ENCODE results near the gene GRK2. TPM values are rescaled to one million over a fixed set of nuclear protein-coding genes. Genes with fewer than 3 reads are reported as not detected.

The GRK2 gene
- total RNA-seq (ENCODE audit: low replicate concordance) = 30.0 and 54.4 TPM in 2 replicates

- no peak within 1 kb of the TSS for H3K27ac ChIP-seq
Measured at GRCh38 chr11:67266449-67267187, at the start of gene GRK2. Gene GRK2 (plus strand): TSS chr11:67266473. CDS start chr11:67266700, 227 bp downstream.

GRCh38 chr11:67227726-67228125 lies 38.5 kb upstream of the GRK2 start:
- Histone ChIP-seq H3K79me2 (ENCODE audit: low read depth) (no peaks in the 10 kb centered on the region), H3K4me1 (no peaks in the 10 kb centered on the region), H3K36me3 (peaks cover 26% of the 10 kb centered on the region), H3K27ac (no peak overlapping the region), H3F3A (ENCODE audit: low read depth) (no peaks in the 10 kb centered on the region), H4K20me1 (ENCODE audit: low read depth) (no peaks in the 10 kb centered on the region), H3K4me2 (no peak overlapping the region), H3K9me3 (ENCODE audit: low read depth) (no peaks in the 10 kb centered on the region), H3K27me3 (no peaks in the 10 kb centered on the region), H3K9ac (no peak overlapping the region), H2AFZ (replicated peaks) (no peak overlapping the region), H3K4me3 (no peak overlapping the region)
- H3K27me3 Mint-ChIP-seq (ENCODE audit: insufficient read depth, low read depth) = peaks cover 4% of the 10 kb centered on the region
- H3K4me3 Mint-ChIP-seq = no peak overlapping the region
- TF ChIP-seq EZH2phosphoT487 (IDR thresholded peaks at IDR 0.05) (no peak), CTCF (IDR thresholded peaks at IDR 0.05) (no peak), EZH2 (IDR thresholded peaks at IDR 0.05) (no peak)
- H3K27ac Mint-ChIP-seq = no peak overlapping the region
- H3K4me1 Mint-ChIP-seq = no peaks in the 10 kb centered on the region
- H3K9me3 Mint-ChIP-seq = no peaks in the 10 kb centered on the region
- H3K36me3 Mint-ChIP-seq = peaks cover 37% of the 10 kb centered on the region
- no peak for DNase-seq (ENCODE audit: low spot score)

More at GRCh38 chr11:67266449-67267187, at the start of gene GRK2:
- Histone ChIP-seq H2AFZ (replicated peaks) (peak within 1 kb of the TSS; percentile 61), H3K9ac (peak within 1 kb of the TSS; percentile 39), H3K36me3 (no peaks in the 10 kb centered on the region), H3F3A (ENCODE audit: low read depth) (peaks cover 42% of the 10 kb centered on the region), H3K4me1 (peaks cover 32% of the 10 kb centered on the region), H3K4me3 (peak within 1 kb of the TSS; percentile 99), H4K20me1 (ENCODE audit: low read depth) (peaks cover 52% of the 10 kb centered on the region), H3K79me2 (ENCODE audit: low read depth) (peaks cover 46% of the 10 kb centered on the region), H3K27me3 (peaks cover 27% of the 10 kb centered on the region), H3K4me2 (peak within 1 kb of the TSS; percentile 88), H3K9me3 (ENCODE audit: low read depth) (no peaks in the 10 kb centered on the region)
- peak; percentile 37 for DNase-seq (ENCODE audit: low spot score)
- peak within 1 kb of the TSS; percentile 96 for H3K4me3 Mint-ChIP-seq
- peaks cover 12% of the 10 kb centered on the region for H3K27me3 Mint-ChIP-seq (ENCODE audit: insufficient read depth, low read depth)
- H3K36me3 Mint-ChIP-seq = peaks cover 2% of the 10 kb centered on the region
- no peaks in the 10 kb centered on the region for H3K9me3 Mint-ChIP-seq
- peak within 1 kb of the TSS; percentile 87 for H3K27ac Mint-ChIP-seq
- H3K4me1 Mint-ChIP-seq = peaks cover 60% of the 10 kb centered on the region
- no peak for TF ChIP-seq EZH2 (IDR thresholded peaks at IDR 0.05)
- no peak for TF ChIP-seq EZH2phosphoT487 (IDR thresholded peaks at IDR 0.05)
- TF ChIP-seq CTCF (IDR thresholded peaks at IDR 0.05) = no peak

GRCh38 chr11:67230406-67230805 lies 35.9 kb upstream of the GRK2 start:
- Histone ChIP-seq H3K79me2 (ENCODE audit: low read depth) (no peaks in the 10 kb centered on the region), H3K4me1 (no peaks in the 10 kb centered on the region), H3F3A (ENCODE audit: low read depth) (no peaks in the 10 kb centered on the region), H2AFZ (replicated peaks) (no peak overlapping the region), H3K9me3 (ENCODE audit: low read depth) (no peaks in the 10 kb centered on the region), H3K27me3 (no peaks in the 10 kb centered on the region), H3K4me2 (no peak overlapping the region), H3K4me3 (no peak overlapping the region), H3K36me3 (peaks cover 16% of the 10 kb centered on the region), H3K9ac (no peak overlapping the region), H4K20me1 (ENCODE audit: low read depth) (peaks cover under 1% of the 10 kb centered on the region), H3K27ac (no peak overlapping the region)
- peaks cover 26% of the 10 kb centered on the region for H3K36me3 Mint-ChIP-seq
- H3K27ac Mint-ChIP-seq = no peak overlapping the region
- peaks cover 2% of the 10 kb centered on the region for H3K27me3 Mint-ChIP-seq (ENCODE audit: insufficient read depth, low read depth)
- H3K4me1 Mint-ChIP-seq = no peaks in the 10 kb centered on the region
- H3K4me3 Mint-ChIP-seq = no peak overlapping the region
- DNase-seq (ENCODE audit: low spot score) = no peak
- TF ChIP-seq EZH2 (IDR thresholded peaks at IDR 0.05) = no peak
- TF ChIP-seq EZH2phosphoT487 (IDR thresholded peaks at IDR 0.05) = no peak
- no peak for TF ChIP-seq CTCF (IDR thresholded peaks at IDR 0.05)
- no peaks in the 10 kb centered on the region for H3K9me3 Mint-ChIP-seq

All from neural progenitor cell (in vitro differentiated cells).